GM12801 (cell line): Measurements from ENCODE around the gene HOXA13.

Source experiments
- CTCF ChIP-seq: IDR thresholded peaks from one replicate; pipeline ENCODE4 v1.5.1; 2011; ENCODE audit warnings: control low read depth; ENCODE audit not compliant: insufficient read length; ENCODE audit errors: extremely low read depth

The HOXA13 gene

GRCh38 chr7:27164045-27164366 is 35.9 kb downstream of the HOXA13 start:
- TF ChIP-seq CTCF, result no peak

- no peak for TF ChIP-seq CTCF
These were observed 36.4 kb downstream of the HOXA13 start for GRCh38 chr7:27163288-27164044.

GRCh38 chr7:27162561-27163287 is 37.2 kb downstream of the HOXA13 start:
- TF ChIP-seq CTCF, result no peak

GRCh38 chr7:27161721-27162560 is 38.0 kb downstream of the HOXA13 start:
- no peak for TF ChIP-seq CTCF

- TF ChIP-seq CTCF, result no peak
These were observed 38.6 kb downstream of the HOXA13 start for GRCh38 chr7:27161214-27161720.

GRCh38 chr7:27160546-27161213 is 39.2 kb downstream of the HOXA13 start:
- no peak for TF ChIP-seq CTCF
